Activated T-cell treated with anti-CD3 and anti-CD28 coated beads, Interleukin-2, amount 50 U/mL, for 72 hours (primary cell): ENCODE measurements around the gene ZMIZ1. TPM values are rescaled to one million over a fixed set of nuclear protein-coding genes. Genes with fewer than 3 reads are reported as not detected.

Experiments
- ATAC-seq, 2 donors: fragments of 150-1000 bp; cut with Tn5 transposase; replicated peaks in 1 of 2; 2 replicates each; pipeline ENCODE4 v1.10.0; 2021; ENCODE audit warnings: moderate library complexity in 2 of 2, mild to moderate bottlenecking in 1 of 2
- DNase-seq, 2 donors: peaks; one replicate each; pipeline ENCODE4 v3.0.0; 2021 to 2022; ENCODE audit warnings: mixed read lengths in 1 of 2
- H3K27ac Mint-ChIP-seq: one replicate; pipeline ENCODE4 v1.8.0; 2022; ENCODE audit warnings: mild to moderate bottlenecking, moderate library complexity, mixed read lengths
- H3K27me3 Mint-ChIP-seq: one replicate; pipeline ENCODE4 v1.8.0; 2022; ENCODE audit warnings: low read depth, mixed read lengths
- H3K36me3 Mint-ChIP-seq, 2 donors: one replicate each; pipeline ENCODE4 v1.8.0; 2022; ENCODE audit warnings: mixed read lengths in 2 of 2, mild to moderate bottlenecking in 1 of 2; ENCODE audit not compliant: insufficient read depth in 2 of 2
- H3K4me1 Mint-ChIP-seq: one replicate; pipeline ENCODE4 v1.8.0; 2022; ENCODE audit warnings: low read depth, mixed read lengths
- H3K4me3 Mint-ChIP-seq, 2 donors: one replicate each; pipeline ENCODE4 v1.8.0; 2022; ENCODE audit warnings: mild to moderate bottlenecking in 2 of 2, mixed read lengths in 2 of 2, moderate library complexity in 2 of 2
- H3K9me3 Mint-ChIP-seq, 2 donors: one replicate each; pipeline ENCODE4 v1.8.0; 2022; ENCODE audit warnings: mixed read lengths in 2 of 2
- total RNA-seq, 2 donors: library from RNA; stranded (reverse); gene quantifications; one replicate each; pipeline ENCODE4 v1.2.3, GENCODE V29; 2022

ZMIZ1 gene
- total RNA-seq, 2 donors from 2014 or later, result 30.6 to 37.8 TPM

DNA sequence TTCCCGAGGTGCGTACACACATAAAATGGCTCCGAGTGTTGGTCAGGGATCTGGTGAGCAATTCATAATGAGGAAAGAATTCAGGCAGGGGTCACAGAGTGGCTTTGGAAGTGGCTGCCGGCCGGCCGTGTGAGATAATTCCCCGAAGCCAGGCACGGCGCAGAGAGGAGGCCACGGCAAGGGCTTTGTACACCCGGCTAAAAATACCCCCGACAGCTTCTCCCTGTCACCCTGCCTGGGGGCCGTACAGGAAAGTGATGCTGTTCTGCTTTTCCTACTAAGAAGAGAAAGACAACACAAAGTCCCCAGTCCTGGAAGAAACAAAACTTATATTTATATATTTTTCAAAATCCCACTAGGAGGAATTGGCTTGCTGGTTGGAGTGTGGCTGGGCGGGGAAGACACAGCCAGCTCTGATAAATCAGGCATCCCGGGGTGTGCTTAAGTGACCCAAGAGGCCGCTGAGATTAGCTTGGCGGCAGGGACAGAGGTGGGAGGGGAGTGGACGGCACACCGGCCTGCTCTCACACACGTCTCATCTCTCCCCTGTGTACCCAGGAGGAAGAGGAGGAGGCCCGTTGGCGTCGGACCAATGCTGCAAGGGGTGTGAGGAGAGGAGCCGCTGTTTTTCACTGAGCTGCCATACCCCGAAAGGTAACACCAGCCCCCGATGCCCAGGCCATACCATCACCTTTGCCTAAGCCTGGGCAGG is 70.5 kb downstream of the ZMIZ1 start:
- peaks cover 38% of the 10 kb centered on the region for H3K4me1 Mint-ChIP-seq
- H3K4me3 Mint-ChIP-seq, result no peak overlapping the region
- H3K27me3 Mint-ChIP-seq, result no peaks in the 10 kb centered on the region
- no peak overlapping the region for H3K27ac Mint-ChIP-seq
- DNase-seq, result no peak
- H3K36me3 Mint-ChIP-seq, result no peaks in the 10 kb centered on the region
- H3K9me3 Mint-ChIP-seq, result no peaks in the 10 kb centered on the region
- ATAC-seq, result no peak

DNA sequence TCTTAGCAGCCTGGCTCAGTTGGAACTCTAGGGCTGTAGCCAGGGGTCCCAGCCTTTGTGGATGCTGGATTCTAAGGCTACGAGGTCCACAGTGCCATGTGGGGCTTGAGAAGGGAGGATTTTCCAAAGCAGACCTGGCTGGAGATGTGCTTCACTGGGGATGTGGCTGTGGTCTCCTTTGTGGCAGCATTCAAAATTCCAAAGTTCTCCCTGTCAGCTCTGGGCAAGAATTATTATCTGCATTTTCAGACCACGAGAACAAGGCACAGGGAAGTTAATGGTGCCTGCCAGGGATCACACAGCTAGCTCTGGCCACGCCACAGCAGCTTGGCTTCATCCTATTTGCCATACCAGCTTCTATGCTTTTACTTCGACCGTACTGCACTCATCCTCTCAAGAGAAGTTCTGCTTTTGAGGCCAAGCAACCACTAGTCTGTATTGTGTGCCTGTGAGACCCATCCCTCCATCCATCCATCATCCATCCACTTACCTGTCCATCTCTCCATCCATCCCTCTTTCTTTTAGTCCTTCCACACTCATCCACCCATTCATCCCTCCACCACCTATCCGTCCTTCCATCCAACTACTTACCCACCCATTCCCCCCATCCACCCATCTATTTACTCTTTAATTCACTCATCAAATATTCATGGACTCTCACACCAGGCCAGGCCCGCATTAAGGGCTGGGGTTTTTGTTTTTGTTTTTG is 71.5 kb downstream of the ZMIZ1 start:
- no peak overlapping the region for H3K27ac Mint-ChIP-seq

DNA sequence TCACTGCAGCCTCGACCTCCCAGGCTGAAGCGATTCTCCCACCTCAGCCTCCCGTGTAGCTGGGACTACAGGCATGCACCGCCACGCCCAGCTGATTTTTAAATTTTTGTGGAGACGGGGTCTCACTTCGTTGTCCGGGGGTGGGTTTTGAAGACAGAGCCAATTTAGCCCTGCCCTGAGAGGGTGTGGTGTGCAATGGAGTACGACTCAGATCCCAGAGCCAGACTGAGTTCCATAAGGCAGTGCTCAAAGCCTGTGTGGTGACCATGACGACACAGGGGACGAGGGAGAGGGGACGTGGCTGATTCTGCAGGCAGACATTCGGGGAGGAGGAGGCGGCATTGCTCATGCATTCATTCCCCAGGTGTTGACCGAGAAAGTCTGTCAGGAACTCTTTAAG is 72.1 kb downstream of the ZMIZ1 start:
- Mint-ChIP-seq H3K27ac (no peak overlapping the region), H3K36me3 (no peaks in the 10 kb centered on the region), H3K4me3 (no peak overlapping the region), H3K27me3 (no peaks in the 10 kb centered on the region), H3K9me3 (no peaks in the 10 kb centered on the region), H3K4me1 (peaks cover 51% of the 10 kb centered on the region)
- ATAC-seq, result no peak
- DNase-seq, result no peak

More for the DNA sequence above, 71.5 kb downstream of the ZMIZ1 start:
- H3K36me3 Mint-ChIP-seq, result no peaks in the 10 kb centered on the region
- no peaks in the 10 kb centered on the region for H3K9me3 Mint-ChIP-seq
- no peak overlapping the region for H3K4me3 Mint-ChIP-seq
- H3K4me1 Mint-ChIP-seq, result peaks cover 47% of the 10 kb centered on the region
- DNase-seq, result no peak
- no peaks in the 10 kb centered on the region for H3K27me3 Mint-ChIP-seq
- ATAC-seq, result no peak

DNA sequence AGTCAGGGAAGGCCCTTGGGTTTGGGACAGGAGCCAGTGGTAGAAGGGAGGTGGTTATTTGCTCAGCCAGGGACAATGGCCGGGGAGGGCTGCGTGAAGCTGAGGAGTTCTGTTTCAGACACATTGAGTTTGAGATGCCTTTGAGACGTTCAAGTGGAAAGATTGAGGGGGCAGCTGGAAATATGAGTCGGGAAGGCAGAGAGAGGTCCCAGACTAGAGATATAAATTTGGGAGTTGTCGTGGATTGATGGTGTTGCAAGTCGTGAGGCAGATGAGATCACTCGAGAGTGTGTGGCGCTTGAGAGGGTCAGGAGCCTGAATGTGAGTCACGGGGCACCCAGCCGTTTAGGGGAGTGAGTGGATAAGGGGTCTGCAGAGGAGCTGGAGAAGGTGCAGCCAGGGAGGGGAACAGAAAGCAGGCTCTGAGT is 73.3 kb downstream of the ZMIZ1 start:
- DNase-seq (no peak), ATAC-seq (no peak)
- no peak overlapping the region for H3K4me3 Mint-ChIP-seq
- no peaks in the 10 kb centered on the region for H3K36me3 Mint-ChIP-seq
- peaks cover 49% of the 10 kb centered on the region for H3K4me1 Mint-ChIP-seq
- H3K9me3 Mint-ChIP-seq, result no peaks in the 10 kb centered on the region
- H3K27me3 Mint-ChIP-seq, result no peaks in the 10 kb centered on the region
- no peak overlapping the region for H3K27ac Mint-ChIP-seq

DNA sequence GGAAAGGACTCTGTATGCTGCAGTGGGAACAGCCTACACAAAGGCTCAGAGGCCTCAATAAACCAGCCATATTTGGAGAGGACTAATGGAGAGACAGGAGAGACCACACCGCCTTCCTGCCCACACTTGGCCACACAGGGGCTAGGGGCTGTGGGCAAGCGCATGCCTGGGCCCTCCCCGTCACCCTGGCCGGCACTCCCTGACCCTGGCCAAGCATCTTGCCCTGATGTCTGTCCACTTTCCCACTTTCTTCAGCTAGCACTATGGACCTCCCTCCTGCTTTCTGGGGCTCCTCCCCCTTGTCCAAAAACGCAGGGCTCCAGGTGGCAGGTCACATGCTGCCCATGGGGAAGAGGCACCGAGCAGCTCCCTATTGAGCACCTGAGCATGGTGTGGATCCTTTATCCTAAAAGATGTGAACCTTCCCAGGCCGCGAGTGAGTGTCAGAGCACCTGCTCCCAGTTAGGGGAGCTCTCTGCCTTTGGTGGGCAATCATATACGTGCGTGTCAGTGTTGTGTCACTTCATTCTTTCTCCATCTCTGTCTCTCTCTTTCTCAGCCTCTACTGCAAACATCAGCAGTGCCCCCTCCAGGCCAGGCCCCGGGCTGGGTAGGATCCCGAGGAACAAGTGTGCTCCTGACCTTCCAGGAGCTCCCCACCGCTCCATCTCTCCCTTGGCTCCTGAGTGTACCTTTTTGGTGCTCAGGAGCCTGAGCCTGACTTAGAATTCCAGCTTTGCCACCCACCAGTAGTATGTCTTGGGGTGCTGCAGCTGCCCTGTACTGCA is 74.0 kb downstream of the ZMIZ1 start:
- no peak for ATAC-seq
- Mint-ChIP-seq H3K27ac (no peak overlapping the region), H3K4me1 (peaks cover 46% of the 10 kb centered on the region)

DNA sequence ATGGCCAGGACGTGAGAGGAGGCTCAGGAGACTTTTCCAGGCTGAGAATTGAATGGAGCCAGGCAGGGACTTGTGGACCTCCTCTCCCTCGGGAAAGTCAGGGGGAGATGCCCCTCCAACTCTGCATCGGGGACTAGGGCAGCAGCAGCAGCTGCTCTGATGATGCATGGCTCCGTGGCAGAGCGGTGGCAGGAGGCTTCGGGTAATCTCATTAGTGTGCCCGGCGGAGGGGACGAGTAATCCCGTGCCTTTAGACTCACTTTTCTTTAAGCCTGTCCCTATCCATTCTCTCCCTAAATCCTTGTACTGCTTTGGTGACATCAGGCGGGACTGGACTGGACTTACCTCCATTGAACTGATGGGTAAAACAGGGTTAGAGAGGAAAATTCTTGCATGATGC is 75.1 kb downstream of the ZMIZ1 start:
- Mint-ChIP-seq H3K4me1 (peaks cover 42% of the 10 kb centered on the region), H3K36me3 (no peaks in the 10 kb centered on the region), H3K9me3 (no peaks in the 10 kb centered on the region), H3K4me3 (no peak overlapping the region), H3K27me3 (no peaks in the 10 kb centered on the region), H3K27ac (no peak overlapping the region)
- ATAC-seq, result no peak
- DNase-seq, result no peak

More for the DNA sequence above, 74.0 kb downstream of the ZMIZ1 start:
- Mint-ChIP-seq H3K27me3 (no peaks in the 10 kb centered on the region), H3K4me3 (no peak overlapping the region), H3K36me3 (no peaks in the 10 kb centered on the region), H3K9me3 (no peaks in the 10 kb centered on the region)
- no peak for DNase-seq

DNA sequence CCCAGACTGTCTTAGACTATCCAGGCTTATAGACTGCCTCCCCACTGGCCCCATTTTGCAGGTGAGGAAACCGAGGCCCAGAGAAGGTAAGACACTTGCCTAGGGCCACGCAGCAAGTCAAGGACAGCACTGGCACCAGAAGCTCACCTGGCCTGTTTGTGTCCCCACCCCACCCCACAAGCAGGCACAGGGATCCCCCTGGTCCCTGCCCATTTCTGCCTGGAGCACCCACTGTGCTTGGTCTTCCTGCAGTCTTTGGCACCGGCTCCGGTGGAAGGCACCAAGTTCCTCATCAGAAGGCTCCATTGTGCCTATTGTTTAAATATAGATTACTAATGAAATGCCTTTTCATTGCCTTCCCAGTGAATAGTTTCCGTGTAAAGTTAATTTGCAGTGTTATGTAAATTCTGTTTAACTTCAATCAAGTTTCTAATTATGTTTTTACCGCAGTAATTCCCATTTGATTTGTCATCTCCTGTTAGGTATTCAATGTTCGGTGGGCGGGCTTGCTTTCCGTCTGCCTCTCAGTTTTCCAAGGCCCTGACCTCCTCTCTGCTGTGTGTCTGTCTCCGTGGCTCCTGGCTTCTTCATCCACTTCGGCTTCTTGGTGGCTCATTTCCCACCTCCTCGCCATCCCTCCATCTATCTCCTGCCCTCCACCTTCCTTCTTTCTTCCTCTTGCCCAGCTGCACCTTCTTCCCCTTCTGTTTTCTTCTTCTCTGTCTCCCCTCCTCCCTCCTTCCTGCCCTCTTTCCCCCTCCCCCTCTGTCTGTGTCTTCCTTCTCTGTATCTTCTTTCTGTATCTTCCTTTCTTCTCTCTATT is 75.8 kb downstream of the ZMIZ1 start:
- Mint-ChIP-seq H3K27ac (no peak overlapping the region), H3K36me3 (no peaks in the 10 kb centered on the region), H3K4me3 (peak overlapping the region in 1 of 2 donors; percentile 20), H3K9me3 (no peaks in the 10 kb centered on the region), H3K4me1 (peaks cover 42% of the 10 kb centered on the region), H3K27me3 (no peaks in the 10 kb centered on the region)
- DNase-seq (no peak), ATAC-seq (no peak)

DNA sequence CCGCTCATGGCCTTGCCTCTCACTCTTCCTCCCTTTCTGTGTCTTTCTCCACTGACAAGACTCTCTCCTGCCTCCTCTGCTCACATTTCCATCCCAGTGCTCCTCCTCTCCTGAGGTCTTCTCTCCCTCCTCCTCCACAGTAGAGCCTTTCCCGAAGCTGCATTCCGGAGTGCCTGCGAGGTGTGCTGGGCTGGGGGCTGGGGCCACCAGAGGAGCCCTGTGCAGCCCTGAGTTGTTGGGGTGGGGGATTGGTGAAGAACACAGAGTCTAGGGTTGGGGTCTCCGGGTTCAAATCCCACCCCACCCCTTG is 76.4 kb downstream of the ZMIZ1 start:
- H3K9me3 Mint-ChIP-seq, result no peaks in the 10 kb centered on the region
- H3K36me3 Mint-ChIP-seq, result no peaks in the 10 kb centered on the region
- DNase-seq, result no peak
- no peak overlapping the region for H3K4me3 Mint-ChIP-seq
- no peaks in the 10 kb centered on the region for H3K27me3 Mint-ChIP-seq
- H3K27ac Mint-ChIP-seq, result no peak overlapping the region
- no peak for ATAC-seq
- H3K4me1 Mint-ChIP-seq, result peaks cover 42% of the 10 kb centered on the region

DNA sequence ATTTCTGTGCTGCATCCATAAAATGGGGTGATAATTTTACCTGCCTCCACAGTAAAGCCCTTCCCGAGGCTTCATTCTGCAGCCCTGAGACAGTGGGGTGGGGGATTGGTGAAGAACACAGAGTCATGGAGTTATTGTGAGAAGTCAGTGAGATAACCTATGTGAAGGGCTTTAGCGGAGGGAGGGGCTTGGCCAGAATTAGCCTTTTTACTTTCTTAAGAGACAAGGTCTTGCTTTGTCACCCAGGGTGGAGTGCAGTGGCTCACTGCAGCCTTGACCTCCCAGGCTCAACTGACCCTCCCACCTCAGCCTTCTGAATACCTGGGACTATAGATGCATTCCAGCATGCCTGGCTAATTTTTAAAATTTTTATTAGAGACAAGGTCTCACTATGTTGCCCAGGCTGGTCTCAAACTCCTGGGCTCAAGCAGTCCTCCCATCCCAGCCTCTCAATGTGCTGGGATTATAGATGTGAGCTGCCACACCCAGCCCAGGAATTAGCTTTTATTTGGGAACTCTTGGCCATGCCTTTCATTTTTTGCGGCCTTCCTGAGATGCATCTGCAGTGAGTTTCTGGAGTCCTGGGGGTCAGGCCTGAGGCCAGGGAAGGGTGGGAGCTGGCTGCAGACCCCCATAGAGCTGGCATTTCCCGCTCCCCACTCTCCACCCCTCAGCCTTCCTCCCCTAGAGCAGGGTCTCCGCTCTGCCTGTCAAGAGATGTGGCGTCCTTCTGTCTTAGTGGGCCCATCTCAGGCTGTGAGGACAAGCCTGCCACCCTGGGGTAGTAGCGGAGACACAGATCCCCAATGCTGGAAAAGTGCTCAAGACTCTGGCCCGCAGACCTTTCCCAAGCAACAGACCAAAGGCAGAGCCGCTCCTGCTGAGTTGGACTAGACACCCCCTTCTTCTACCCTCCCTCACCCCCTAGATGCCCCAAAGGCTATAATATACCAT is 77.0 kb downstream of the ZMIZ1 start:
- ATAC-seq (no peak), DNase-seq (no peak)
- Mint-ChIP-seq H3K4me1 (peaks cover 41% of the 10 kb centered on the region), H3K27me3 (no peaks in the 10 kb centered on the region), H3K4me3 (no peak overlapping the region), H3K27ac (no peak overlapping the region), H3K9me3 (no peaks in the 10 kb centered on the region), H3K36me3 (no peaks in the 10 kb centered on the region)

DNA sequence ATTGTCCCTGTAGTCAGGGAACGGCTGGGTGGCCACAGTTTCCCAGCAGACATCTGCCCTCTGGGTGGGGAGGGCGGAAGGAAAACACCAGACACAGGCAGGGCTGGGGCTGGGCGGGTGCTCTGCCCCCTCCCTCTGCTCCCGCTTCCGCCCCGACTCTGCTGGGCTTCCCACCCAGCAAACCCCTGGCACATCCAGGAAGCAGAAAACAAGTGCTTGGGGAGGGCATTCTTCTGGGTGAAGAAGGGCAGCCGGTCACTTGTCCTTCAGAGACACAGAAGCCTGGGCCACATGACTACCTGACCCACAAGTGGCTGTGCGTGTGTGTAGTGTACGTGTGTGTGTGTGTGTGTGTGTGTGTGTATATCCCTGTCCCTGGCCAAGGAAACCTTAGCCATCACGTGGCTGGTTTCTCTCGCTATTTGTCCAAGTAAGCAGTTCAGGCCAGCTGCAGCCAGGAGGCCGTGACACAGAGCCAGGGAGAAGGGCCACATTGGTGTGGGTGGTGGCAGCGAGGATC is 77.9 kb downstream of the ZMIZ1 start:
- ATAC-seq, result no peak

DNA sequence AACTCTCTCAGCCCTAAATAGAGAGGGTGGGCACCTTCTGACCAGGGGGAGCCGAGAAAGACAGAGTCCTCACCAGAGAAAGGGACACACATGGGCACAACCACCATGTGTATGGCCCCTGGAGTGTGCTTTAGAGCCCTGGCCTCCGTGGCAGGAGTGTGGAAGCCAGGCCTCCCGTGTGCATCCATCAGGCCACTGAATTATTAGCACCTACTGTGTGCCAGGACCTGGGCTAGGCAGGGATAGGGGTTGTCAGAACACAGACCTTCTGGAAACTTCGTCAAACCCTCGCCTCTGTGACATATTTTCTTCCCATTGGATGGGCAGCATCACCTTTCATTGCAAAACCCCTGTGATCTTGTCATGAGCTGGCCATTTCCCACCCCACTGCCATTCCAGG is 78.5 kb downstream of the ZMIZ1 start:
- DNase-seq, result no peak
- H3K4me3 Mint-ChIP-seq, result no peak overlapping the region
- no peaks in the 10 kb centered on the region for H3K27me3 Mint-ChIP-seq
- no peaks in the 10 kb centered on the region for H3K9me3 Mint-ChIP-seq
- H3K4me1 Mint-ChIP-seq, result peaks cover 39% of the 10 kb centered on the region
- H3K27ac Mint-ChIP-seq, result no peak overlapping the region
- H3K36me3 Mint-ChIP-seq, result no peaks in the 10 kb centered on the region
- no peak for ATAC-seq

More for the DNA sequence above, 77.9 kb downstream of the ZMIZ1 start:
- Mint-ChIP-seq H3K4me3 (no peak overlapping the region), H3K27me3 (no peaks in the 10 kb centered on the region), H3K36me3 (no peaks in the 10 kb centered on the region), H3K27ac (no peak overlapping the region), H3K9me3 (no peaks in the 10 kb centered on the region), H3K4me1 (peaks cover 39% of the 10 kb centered on the region)
- peak in 1 of 2 donors; percentile 4 for DNase-seq
